Mucosa of descending colon (tissue), 3 donors: Measurements from ENCODE around the gene CDC45. TPM values are rescaled to one million over a fixed set of nuclear protein-coding genes. Genes with fewer than 3 reads are reported as not detected.
"Not testable (repeated sequence)": the region's sequence is repeated elsewhere in the genome, so short reads cannot be mapped to it uniquely, and the experiment has no call there.

Experiments
- ATAC-seq: fragments of 200-7000 bp; cut with Tn5 transposase; one replicate; pipeline ENCODE4 v1.9.1; 2020; ENCODE audit warnings: mild to moderate bottlenecking, moderate library complexity
- DNase-seq, 3 donors: peaks; one replicate each; pipeline ENCODE4 v3.0.0-alpha.2; 2020
- H3K36me3 ChIP-seq: fragments of 200-600 bp; one replicate; pipeline ENCODE4 v1.8.0; 2021; ENCODE audit warnings: low read depth, mild to moderate bottlenecking
- H3K4me1 ChIP-seq: fragments of 200-600 bp; one replicate; pipeline ENCODE4 v1.8.0; 2021; ENCODE audit warnings: low read depth, mild to moderate bottlenecking
- H3K4me3 ChIP-seq: fragments of 200-600 bp; one replicate; pipeline ENCODE4 v1.8.0; 2021; ENCODE audit warnings: mild to moderate bottlenecking
- H3K9me3 ChIP-seq: fragments of 200-600 bp; one replicate; pipeline ENCODE4 v1.8.0; 2021; ENCODE audit warnings: mild to moderate bottlenecking
- intact Hi-C, 2 donors: fragments of 100-400 bp; cut with DNase I in 1 of 2; cut with micrococcal nuclease in 1 of 2; formaldehyde crosslinking; loops; one replicate each; pipeline versions ENCODE4 v1.11.0 to v1.11.1; 2022; cut with DNase I, micrococcal nuclease
- total RNA-seq, 3 donors: library from RNA; stranded (reverse); fragmentation: NEBNext Ultra II Directional in 2 of 3; extraction: Animal tissue kit (Norgen Biotek cat#: 25700) in 2 of 3; gene quantifications; one replicate each; pipeline versions ENCODE4 v1.2.1 to v1.2.4, GENCODE V29; 2021 to 2023
- TF ChIP-seq, protein P1 (sequence below): fragments of 200-600 bp; IDR thresholded peaks from one replicate; pipeline ENCODE4 v1.8.0; 2022; ENCODE audit warnings: antibody characterized with exemption, mild to moderate bottlenecking
- donor health status: DM: no; HTN: no; CAD: no; lungs with moderate emphysema.
- donor health status: DM: no; HTN: no; CAD: no.
- donor health status: DM: no; HTN: yes; CAD: no.

Gene CDC45
- total RNA-seq, 3 donors from 2014 or later, result 2.2 to 13.9 (median 2.8) TPM

DNA sequence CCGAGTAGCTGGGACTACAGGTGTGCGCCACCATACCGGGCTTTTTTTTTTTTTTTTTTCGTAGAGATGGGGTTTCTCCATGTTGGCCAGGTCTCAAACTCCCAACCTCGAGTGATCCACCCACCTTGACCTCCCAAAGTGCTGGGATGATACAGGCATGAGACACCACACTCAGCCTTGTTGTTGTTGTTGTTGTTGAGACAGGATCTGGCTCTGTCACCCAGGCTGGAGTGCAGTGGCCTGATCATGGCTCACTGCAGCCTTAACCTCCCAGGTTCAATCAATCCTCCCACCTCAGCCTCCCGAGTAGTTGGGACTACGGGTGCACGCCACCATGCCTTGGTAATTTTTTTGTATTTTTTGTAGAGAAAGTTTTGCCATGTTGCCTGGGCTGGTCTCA lies 67.9 kb downstream of the CDC45 start:
- intact Hi-C loops, result no loop called here
- no peak for ATAC-seq
- H3K9me3 ChIP-seq, result no peaks in the 10 kb centered on the region
- H3K4me1 ChIP-seq, result no peaks in the 10 kb centered on the region
- no peak overlapping the region for H3K4me3 ChIP-seq
- TF ChIP-seq, protein P1, sequence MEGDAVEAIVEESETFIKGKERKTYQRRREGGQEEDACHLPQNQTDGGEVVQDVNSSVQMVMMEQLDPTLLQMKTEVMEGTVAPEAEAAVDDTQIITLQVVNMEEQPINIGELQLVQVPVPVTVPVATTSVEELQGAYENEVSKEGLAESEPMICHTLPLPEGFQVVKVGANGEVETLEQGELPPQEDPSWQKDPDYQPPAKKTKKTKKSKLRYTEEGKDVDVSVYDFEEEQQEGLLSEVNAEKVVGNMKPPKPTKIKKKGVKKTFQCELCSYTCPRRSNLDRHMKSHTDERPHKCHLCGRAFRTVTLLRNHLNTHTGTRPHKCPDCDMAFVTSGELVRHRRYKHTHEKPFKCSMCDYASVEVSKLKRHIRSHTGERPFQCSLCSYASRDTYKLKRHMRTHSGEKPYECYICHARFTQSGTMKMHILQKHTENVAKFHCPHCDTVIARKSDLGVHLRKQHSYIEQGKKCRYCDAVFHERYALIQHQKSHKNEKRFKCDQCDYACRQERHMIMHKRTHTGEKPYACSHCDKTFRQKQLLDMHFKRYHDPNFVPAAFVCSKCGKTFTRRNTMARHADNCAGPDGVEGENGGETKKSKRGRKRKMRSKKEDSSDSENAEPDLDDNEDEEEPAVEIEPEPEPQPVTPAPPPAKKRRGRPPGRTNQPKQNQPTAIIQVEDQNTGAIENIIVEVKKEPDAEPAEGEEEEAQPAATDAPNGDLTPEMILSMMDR, result no peak
- DNase-seq, result no peak
- no peaks in the 10 kb centered on the region for H3K36me3 ChIP-seq

DNA sequence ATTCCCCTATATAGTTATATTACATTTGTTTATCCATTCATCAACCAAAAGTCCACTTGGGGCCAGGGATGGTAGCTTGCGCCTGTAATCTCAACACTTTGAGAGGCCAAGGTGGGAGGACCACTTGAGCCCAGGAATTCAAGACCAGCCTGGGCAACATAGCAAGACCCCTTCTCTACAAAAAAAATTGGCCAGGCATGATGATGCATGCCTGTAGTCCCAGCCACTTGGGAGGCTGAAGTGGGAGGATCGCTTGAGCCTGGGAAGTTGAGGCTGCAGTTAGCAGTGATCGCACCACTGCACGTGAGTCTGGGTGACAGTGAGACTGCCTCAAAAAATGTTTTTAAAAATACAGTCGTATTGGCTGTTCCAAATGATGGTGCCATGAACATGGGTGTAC lies 68.7 kb downstream of the CDC45 start:
- H3K4me1 ChIP-seq, ATAC-seq, H3K4me3 ChIP-seq, H3K36me3 ChIP-seq, DNase-seq, H3K9me3 ChIP-seq, intact Hi-C loops: not testable (repeated sequence)

DNA sequence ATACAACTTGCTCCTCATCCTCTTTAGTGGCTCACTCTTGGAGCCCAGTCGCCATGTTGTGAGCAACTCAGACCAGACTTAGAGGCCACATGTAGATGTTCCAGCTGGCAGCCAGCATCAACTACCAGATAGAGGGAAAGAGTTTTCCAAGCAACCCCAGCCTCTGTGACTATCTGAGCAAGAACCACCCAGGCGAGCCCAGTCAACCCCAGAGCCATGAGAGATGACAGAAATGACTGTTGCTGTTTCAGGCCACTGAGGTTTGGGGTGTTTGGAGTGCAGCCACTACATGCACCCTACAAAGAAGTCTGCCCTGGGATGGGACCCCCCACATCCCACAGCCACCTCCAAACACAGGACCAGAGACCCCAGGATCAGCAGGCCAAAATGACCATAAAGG lies 69.2 kb downstream of the CDC45 start:
- DNase-seq, result no peak
- intact Hi-C loops, result no loop called here
- H3K4me1 ChIP-seq, result no peaks in the 10 kb centered on the region
- no peak for ATAC-seq
- TF ChIP-seq, protein P1, result no peak
- H3K9me3 ChIP-seq, result no peaks in the 10 kb centered on the region
- H3K4me3 ChIP-seq, result no peak overlapping the region
- no peaks in the 10 kb centered on the region for H3K36me3 ChIP-seq

DNA sequence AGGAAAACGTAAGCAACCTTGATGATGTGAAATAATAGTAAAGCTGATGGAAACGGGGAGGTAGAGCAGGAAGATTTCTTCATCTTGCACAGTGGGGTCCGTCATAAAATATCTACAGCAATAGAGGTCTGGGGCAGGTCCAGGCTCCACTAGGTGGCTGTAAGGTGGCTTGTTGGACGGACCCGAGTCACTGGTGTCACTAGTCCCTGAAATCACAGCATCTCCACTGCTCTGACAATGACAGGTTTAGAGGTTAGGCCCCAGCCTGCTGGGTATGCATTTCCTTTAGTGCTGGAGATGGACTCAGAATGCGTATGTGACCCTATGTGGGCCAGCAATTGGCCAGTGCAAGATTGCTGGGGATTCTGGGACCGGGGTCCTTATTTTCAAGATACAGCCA lies 69.7 kb downstream of the CDC45 start:
- Histone ChIP-seq H3K36me3 (no peaks in the 10 kb centered on the region), H3K9me3 (no peaks in the 10 kb centered on the region), H3K4me1 (no peaks in the 10 kb centered on the region), H3K4me3 (no peak overlapping the region)
- TF ChIP-seq, protein P1, result no peak
- intact Hi-C loops, result no loop called here
- DNase-seq (no peak), ATAC-seq (no peak)

DNA sequence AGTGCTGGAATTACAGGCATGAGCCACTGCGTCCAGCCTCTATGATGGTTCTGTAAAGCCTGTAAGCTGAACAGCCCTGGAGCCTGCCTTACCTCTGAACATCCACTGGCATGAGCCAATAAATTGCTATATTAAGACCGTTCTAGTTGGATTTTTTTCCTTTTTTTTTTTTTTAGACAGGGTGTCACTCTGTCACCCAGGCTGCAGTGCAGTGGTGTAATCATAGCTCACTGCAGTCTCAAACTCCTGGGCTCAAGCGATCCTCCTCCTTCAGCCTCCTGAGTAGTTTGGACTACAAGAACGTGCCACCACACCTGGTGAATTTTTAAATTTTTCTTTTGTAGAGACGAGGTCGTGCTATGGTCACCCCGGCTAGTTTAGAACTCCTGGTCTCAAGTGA lies 70.7 kb downstream of the CDC45 start:
- intact Hi-C loops, result no loop called here
- TF ChIP-seq, protein P1, result no peak
- DNase-seq (no peak), ATAC-seq (no peak)
- H3K9me3 ChIP-seq, result no peaks in the 10 kb centered on the region
- no peaks in the 10 kb centered on the region for H3K36me3 ChIP-seq
- no peaks in the 10 kb centered on the region for H3K4me1 ChIP-seq
- no peak overlapping the region for H3K4me3 ChIP-seq

DNA sequence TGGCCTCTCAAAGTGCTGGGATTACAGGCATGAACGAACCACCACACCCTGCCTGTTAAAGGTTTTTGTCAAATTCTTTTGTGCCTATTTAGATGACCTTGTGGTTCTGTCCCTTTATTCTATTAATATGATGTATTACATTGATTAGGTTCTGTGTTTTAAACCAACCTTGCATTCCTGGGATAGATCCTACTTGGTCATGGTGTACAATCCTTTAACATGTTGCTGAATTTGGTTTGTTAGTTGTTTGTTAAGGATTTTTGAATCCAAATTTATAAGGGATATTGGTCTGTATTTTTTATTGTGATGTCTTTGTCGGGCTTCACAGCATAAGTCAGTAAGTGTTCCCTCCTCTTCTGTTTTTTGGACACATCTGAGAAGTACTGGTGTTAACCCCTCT lies 73.5 kb downstream of the CDC45 start:
- intact Hi-C loops, result no loop called here
- DNase-seq, result no peak
- H3K4me1 ChIP-seq, result no peaks in the 10 kb centered on the region
- no peaks in the 10 kb centered on the region for H3K36me3 ChIP-seq
- H3K9me3 ChIP-seq, result no peaks in the 10 kb centered on the region
- ATAC-seq, result no peak
- no peak overlapping the region for H3K4me3 ChIP-seq
- TF ChIP-seq, protein P1, result no peak
